Measurements from ENCODE around the gene VOPP1.
A peak's percentile ranks its signal among the peaks of the same experiment; 100 is the strongest.

VOPP1 gene

DNA sequence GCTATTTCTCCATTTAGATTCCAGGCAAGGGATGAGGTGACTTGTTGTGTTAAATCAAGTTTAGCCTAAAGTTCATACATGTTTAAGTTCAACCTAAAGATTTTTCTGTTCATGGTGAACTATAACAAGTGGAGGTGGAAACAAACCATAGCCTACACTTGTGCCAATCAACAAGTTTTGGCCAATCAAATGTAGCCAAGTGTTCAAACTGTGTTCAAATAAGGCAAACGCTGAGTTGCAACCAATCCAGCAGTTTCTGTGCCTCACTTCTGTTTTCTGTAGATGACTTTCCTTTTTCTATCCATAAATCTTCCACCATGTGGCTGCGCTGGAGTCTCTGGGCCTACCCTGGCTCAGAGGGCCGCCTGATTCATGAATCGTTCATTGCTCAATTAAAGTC, 4.5 kb upstream of the VOPP1 start:
- DNase-seq: no peak

DNA sequence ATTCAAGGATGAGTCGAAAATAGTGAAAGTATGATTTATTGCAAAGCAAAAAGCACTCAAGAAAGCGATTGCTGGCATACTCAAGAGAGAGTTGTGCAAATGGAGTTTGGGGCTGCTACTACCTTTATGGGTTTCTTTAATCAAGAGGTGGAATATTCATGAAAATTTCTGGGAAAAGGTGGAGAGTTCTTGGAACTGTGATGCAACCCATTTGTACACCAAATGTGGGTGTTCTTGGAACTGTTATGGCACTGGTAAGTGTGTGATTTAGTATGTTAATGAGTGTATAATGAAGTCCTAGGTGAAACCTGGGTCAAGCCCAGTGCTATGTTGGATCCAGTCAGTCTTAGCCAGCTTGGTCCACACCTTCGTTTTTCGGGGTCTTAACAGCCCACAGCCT, 3.4 kb upstream of the VOPP1 start:
- DNase-seq: no peak

DNA sequence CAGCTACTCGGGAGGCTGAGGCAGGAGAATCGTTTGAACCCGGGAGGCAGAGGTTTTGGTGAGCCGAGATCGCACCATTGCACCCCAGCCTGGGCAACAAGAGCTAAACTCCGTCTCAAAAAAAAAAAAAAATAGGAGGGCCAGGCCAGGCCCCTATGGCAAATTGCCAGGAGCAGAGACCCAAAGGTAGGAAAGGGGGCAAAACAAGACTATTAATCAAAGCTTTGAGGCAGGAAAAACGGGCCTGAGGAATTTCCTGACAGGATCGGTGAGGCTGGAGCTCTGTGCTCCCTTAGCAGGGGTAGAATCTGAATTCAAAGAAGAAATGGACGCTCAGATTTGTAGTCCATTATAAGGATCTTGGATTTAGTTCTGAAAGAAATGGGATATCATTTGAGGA, 2.8 kb upstream of the VOPP1 start:
- DNase-seq: no peak

DNA sequence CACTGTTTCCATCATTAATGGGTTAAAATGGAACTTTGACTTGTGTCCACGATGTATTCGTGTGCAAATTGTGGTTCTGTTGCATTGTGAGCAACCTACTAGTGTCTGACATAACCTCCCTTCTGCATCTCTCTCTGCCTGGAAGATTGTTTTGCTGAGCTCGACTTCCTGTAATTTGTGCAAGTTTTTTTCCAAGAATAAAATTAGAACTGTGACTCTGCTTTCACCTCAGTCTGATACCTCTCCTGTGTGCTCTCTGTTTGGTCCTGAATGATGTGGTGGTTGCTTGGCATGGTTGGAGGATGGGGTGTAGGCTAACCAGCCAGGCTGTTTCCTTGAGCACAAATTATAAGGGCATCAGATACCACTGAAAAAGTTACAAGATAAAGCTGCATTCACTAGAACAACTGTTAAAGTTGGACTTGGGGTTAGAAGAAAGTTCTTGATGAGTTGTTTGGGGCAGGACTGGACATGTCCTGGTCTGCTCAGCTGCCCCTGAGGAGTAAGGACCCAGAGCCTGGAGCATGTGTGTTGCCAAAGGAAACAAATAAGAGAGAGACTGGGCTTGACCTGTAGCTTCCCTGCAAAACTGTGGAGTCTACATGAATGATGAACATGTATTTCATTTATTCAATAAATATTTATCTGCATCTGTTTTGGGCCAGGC, 1.9 kb upstream of the VOPP1 start:
- no peak for DNase-seq

DNA sequence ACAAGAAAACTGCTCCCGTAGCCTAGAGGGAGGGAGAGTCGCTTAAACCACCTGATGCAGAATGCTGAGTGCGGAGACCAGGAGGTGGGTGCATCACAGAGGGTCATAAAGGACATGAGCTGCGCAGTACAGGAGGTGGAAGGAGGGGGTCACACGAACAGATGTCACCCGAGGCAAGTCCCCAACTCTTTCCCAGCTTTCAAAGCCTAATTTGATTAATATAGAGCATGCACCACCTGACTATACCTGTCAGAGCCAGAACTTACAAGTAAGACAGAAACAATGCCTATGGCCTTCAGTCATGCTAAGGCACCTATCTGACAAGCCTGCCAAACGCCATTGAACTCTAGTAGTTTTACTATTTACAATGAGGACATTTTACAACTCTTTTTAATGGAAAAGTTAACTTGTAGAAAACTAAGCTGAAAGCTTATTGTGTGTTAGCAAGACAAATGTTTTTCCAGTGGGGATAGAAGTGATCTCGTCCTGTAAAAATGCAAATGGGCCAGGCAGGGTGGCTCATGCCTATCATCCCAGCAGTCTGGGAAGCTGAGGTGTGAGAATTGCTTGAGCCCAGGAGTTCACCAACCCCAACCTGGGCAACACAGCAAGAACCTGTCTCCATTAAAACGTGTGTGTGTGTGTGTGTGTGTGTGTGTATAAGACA, 1.1 kb upstream of the VOPP1 start:
- DNase-seq: no peak

DNA sequence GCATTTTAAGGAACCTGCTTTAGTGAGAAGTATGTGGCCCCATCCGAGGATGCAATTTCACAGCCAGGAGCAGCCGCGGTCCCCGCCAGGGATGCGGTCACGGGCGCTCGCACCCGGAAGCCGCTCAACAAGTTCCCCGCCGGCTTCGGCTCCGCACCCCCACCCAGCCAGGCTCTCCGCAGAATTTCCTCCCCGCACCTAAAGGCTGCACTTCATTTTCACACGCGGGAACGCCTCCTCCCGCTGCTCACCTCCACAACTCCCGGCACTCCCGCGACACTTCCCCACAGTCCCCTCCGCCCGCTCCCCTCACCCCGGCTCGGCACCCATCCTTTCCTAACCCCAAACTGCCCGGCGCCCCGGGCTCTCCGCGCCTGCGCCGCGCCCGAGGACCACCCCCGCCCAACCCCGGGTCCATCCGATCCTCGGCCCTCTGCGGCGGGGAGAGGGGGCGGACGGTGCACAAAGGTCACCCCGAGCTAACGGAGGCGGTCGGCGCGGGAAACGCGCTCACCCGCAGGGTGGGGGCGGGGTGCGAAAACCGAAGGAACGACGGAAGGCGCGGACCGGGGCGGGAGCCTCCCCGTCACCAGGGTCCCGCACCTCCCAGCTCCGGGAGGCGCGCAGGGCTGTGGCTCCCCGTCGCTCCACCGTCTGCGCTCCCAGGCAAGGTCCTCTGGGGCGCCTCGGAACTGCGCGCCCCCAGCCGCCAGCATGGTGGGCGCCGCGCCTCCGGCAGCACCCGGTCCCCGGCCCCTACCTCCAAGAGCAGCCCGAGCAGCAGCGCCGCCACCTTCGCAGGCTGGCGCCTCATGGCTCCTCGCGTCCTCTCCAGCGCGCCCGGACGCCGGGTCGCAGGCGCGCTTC, 558 bp downstream of the VOPP1 start:
- peak; percentile 76 for DNase-seq

DNA sequence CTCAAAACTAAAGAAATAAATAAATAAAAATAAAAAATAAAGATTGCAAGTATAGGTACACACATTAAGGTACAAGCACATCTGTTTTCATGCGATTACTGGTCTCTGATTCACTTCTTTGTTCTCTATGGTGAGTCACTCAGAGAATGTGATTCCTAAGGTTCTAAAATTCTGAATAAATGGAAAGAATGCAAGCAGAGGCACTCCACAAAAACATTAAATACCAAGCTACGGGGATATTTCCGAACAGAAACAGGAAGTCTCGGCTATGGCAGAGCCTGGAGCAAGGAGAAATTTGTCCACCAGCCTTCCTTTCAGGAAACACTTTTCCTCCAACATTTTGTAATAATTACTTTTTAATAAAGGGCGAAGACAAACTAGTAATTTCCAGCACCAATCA, 1.4 kb downstream of the VOPP1 start:
- no peak for DNase-seq

DNA sequence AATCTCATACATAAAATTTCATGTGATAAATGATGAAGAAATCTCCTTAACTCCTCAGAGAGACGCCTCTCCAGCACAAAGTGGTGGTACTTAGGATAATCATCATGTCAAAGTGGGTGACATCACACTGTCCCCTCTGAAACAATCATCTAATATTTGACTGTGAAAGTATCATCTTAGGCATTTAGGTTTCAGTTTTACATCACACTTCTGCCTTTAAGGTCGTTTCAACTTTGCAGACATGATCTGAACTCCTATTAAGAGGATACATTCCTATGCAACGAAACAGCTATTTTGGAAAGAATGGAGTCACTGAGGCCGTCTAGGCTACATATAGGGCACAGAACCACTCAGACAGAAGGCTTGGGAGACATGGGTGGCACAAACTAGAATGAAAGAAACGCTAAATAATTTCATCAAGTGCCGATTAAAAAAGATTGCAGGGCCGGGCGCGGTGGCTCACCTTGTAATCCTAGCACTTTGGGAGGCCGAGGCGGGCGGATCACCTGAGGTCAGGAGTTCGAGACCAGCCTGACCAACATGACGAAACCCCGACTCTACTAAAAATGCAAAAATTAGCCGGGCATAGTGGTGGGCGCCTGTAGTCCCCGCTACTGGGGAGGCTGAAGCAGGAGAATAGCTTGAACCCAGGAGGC, 2.0 kb downstream of the VOPP1 start:
- no peak for DNase-seq

DNA sequence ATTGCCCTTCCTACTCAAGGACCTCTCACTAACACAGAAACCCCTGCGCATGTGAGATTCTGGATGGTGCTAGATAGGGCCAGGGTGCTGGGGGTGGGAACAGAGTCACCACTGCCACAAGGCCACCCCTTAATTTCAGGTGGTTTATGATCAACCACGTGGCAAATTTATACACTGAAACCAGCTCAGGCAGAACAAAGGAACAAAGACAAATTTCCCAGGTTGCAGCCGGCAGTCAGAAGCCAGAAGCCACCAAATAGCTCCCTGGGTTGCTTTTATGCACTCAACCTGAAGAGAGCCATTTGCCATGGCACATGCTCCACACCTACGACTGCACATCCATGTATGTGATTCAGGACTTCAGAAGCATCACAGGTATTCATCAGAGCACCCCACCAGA, 2.5 kb downstream of the VOPP1 start:
- no peak for DNase-seq

DNA sequence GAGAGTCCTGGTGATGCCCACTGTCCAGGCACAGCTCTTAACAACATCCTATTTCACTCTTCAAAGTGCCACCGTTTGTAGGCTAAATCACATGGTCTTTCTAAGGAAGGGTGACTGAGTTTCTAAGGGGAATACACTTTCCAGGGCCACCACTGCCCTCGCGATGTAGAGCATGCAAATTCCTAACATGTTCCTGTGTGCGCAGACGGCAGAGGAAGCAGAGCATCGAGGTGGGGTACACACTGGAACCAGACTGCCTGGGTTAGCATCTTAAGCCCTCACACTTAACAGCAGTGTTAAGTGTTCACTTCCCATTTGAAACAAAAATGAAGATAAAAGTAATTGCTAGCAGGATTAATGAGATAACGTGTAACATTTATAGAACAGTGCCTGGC, 3.0 kb downstream of the VOPP1 start:
- DNase-seq: no peak

DNA sequence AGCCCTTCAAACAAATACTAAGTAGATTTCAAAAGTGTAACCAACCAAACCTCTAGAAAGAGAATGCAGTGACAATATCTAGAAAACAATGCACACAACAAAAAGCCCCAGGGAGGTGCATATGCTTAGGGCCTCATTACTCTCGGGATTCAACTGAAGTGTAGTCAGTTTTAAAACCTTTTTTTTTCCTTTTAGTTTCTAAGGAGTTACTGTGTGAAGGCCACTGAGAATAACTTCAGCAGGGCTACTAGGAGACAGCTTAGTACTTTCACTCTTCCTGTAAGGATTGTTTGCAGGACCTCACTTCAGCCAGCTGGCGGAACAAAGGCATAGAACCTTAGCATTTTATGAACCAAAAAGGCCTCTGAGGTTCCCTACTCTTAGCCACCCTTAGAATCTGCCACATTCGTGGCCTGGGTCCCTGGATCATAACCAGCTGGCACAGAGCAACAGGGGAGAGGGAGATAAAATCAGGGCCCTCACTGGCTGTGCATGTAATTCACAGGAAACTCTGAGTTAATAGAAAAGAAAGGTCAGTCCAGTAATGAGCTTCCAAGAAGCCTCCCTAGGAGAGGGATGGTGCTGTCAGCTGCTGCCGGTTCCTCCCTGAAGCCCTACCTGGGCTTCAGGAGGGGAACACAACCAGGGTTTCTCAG, 3.6 kb downstream of the VOPP1 start:
- DNase-seq: no peak

DNA sequence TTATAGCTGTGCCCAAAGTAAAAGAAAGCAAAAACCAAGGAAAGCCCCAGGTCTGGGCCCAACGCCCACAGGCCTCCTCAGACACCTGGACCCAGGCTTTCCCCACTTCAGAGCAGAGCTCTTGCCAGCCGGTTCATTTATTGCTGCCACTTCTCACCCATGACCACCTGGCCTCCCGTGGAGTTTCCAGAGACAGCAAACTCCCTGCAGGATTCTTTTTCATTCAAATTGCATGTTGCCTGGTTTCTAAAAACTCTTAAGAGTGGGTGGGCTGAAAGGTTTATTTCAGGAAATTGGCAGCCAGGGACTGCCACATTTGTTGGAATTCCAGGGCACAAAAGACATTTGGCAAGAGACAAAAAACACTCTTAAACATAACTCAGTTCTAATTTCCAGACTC, 4.7 kb downstream of the VOPP1 start:
- no peak for DNase-seq

DNA sequence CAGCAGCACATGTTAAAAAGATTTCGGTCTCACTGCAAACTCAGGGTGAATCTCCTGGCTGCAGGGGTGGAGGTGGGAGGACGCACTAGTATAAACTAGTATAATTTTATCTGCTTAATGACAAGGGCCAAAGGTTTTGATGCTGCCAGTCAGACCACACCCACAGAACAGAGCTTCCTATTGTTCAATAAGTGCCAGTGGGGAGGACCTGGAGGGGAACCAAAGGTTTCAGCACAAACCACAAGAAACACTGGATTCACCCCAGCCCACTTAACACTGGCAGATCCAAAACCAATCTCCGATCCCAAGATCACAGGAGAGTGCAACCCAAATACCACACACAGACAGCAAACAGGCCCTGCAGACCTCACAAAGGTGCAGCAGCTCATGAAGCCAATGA, 6.6 kb downstream of the VOPP1 start:
- DNase-seq: no peak

DNA sequence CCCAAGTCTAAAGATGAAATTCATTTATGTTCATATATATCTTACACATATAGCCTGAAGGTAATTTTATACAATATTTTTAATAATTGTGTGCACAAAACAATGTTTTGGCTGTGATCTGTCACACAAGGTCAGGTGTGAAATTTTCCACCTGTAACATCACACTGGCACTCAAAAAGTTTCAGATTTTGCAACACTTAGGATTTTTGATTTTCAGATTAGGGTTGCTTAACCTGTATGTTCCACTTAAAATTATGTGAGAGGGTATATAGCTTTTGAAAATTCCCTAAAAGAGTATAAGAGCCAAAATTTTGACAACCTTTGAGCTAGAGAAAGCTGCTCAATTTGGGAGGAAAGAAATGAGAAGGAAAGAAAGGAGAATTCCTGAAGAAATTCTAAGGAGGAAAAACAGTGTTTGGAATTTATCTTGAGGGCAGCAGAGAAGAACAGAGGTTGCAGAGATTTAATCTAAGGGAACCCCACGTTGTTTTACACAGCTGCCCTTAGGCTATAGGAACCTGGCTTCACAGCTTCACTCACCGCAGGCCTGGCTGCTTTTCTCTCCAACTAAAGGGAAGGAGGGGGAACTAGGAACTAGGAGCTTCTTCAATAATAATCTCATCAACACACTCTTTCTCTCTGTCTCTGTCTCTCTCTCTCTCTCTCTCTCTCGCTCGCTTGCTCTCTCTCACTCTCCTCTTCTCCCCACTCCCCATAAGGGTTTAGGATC, 8.5 kb downstream of the VOPP1 start:
- DNase-seq: no peak

DNA sequence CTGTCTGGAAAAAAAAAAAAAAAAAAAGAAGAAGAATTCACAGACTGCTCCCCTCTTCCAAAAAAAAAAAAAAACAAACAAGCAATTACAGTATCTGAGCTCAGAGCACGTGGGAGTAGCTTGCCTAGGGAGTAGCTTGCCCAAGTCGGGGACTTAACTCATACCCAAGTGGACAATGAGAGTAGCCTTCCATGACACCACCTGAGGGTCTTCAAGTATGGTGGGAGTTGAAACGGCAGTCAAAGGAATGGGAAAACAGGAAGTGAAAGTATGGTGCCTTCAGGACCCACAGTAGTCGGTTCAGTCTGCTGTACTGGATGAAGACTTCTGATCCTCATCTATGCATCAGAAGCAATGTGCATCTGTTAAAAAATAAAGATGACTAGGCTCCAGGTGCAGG, 10.6 kb downstream of the VOPP1 start:
- DNase-seq: no peak

DNA sequence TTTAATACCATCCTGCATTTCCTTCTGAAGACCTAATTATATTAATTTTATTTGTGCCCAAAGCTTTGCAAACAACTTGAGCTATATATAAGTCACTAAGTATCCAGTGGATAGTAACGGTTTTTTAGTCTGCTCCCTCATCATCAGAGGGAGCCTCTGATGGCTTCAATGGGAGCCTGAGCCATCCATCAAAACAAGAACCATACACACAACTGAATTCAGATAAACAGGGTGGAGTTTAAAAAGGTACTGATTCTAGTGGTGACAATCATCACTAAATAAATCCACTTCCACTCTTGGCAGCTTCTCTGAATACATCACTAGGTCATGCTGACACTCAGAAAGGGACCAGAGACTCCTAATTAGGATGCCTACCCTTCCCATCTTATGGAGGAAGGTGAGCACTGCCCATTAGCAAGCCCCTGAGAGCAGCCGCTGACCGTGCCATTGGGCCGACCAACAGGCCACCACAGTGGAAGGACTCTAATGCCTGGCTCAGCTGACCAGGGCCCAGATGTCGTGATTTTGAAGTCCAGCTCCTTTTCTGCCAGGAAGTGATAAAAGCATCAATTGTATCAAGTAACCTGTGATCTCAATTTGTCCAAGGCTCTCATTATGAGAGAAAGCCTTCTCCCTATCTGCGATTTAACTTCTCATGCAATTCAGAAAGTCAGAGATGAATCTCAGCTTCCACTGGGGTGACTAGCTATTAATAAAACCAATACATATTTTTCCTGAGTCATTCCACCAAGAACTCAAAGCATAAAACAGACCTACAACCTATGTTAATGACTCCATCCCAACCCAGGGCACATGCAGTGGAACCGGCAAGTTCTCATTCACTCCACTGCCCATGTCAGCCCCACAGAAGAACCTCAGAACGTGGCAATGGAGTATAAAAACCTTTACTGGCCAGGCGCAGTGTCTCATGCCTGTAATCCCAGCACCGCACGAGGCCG, 13.1 kb downstream of the VOPP1 start:
- DNase-seq: no peak

DNA sequence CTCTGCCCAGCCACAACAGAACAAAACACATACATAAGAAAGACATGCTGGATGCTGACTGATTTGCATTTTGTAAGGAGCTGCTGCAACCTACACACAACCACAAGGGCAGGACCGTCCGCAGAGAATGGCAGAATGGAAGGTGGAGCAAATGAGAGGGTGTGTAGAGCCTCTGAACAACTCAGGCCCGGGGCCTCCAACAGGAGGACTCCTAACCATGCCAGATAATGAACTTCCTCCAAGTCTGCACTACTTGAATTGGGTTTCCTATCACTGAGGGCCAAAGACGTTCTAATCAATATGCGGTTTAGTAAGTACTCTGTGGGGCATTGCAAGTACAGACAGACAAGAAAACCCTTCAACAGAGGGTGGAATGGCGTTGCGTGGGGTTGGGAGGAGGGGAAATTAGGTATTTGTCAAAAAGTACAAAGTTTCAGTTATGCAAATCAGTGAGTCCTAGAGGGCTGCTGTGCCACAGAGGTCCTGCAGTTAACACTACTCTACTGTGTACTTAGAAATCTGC, 14.6 kb downstream of the VOPP1 start:
- no peak for DNase-seq

DNA sequence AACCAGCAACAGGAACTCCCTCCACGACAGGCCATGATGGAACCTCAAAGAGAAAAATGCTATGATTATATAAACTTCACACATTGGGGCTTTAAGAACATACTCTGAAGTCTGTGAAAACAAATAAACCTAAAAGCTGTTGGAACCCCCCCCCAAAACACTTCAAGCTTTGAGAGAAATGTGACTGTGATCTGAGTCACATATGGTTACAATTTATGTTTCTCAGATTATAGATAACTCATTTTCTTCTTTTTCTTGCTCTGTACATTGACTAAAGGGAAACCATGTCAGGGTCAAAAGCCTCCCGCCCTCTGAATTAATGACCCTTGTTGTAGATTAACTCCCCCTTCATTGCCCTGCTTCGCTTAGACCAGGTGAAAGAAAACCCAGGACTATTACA, 15.8 kb downstream of the VOPP1 start:
- no peak for DNase-seq

DNA sequence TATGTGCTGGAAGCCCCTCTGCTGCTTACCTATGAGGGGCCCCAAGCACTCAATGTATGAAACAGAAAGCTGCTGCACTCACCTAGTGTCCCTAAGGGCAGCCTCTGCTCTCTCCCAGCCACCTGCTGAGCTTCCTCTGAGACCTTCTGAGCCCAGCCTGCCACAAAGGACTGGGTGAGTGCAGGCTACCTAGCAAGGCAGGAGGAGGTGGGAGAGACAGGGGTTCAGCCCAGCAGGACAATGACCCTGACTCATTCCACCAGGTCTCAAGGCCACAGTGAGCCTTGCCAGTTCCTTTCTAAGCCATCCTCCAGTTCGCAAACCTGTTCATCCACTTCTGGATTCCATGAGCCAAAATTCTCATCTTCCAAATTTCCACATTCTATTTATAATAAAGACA, 16.3 kb downstream of the VOPP1 start:
- no peak for DNase-seq

DNA sequence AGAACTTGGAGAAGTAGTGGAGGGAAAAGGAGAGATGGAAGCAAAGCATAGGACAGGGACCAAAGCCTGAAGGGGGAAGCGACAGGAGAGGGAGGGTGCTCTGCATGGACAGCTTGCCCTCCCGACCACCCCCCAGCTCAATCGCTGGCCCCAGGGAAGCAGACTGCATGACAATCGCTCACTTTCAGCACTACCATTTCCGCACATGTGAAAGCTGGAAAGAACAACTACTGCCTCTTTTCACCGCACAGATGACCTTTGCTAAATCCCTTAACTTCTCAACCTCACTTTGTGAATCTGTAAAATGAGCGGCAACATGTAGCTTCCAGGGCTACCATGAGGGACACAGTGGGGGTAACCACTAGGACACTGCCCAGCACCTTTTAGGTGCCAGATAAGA, 17.1 kb downstream of the VOPP1 start:
- DNase-seq: no peak

DNA sequence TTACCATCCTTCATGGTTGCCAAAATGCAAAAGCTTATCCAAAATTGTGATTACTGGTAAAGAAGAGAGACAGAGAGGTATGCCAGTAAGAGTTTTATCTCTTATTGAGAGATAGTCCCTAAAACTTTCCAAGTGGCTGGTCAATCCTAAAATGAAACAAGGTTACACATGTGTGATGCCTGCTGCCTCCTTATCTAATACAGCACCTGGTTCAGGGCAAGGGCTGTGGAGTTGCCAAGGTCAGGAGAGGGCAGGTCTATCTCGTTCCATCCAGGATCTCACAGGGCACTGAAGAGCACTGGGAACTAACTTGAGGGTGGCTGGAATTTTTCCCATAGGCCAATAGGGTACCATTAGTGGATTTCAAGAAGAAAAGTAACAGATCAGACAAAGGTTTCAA, 18.3 kb downstream of the VOPP1 start:
- no peak for DNase-seq

Measured in activated CD4-positive, CD25-positive, alpha-beta regulatory T cell treated with anti-CD3 and anti-CD28 coated beads, Interleukin-2, amount 50 U/mL, for 72 hours (primary cell).